GM10266 (cell line): Measurements from ENCODE around the gene KCNIP4.

Experiments
- DNase-seq: peaks from one replicate; pipeline ENCODE4 v3.0.0; 2012; ENCODE audit errors: extremely low spot score
- CTCF ChIP-seq: IDR thresholded peaks from 2 replicates; pipeline ENCODE4 v1.5.1; 2012; ENCODE audit warnings: mild to moderate bottlenecking, low read depth; ENCODE audit not compliant: control insufficient read depth, insufficient read depth; ENCODE audit errors: missing control alignments

KCNIP4 gene

GRCh38 chr4:20700007-20700761 is 1248.4 kb downstream of the KCNIP4 start, which contains the start of gene PACRGL:
TSS of gene PACRGL (plus strand) at chr4:20700458. CDS start at chr4:20704482, 4,024 bp downstream.
- no peak for TF ChIP-seq CTCF
- DNase-seq, result peak; percentile 87

GRCh38 chr4:20698820-20699219 is 1249.8 kb downstream of the KCNIP4 start:
- no peak for TF ChIP-seq CTCF
- no peak for DNase-seq

- DNase-seq, result no peak
- no peak for TF ChIP-seq CTCF
Observed at GRCh38 chr4:20698382-20698781, 1250.2 kb downstream of the KCNIP4 start.

GRCh38 chr4:20696815-20697214 is 1251.8 kb downstream of the KCNIP4 start:
- DNase-seq, result no peak
- TF ChIP-seq CTCF, result no peak

- DNase-seq, result no peak
- no peak for TF ChIP-seq CTCF
Observed at GRCh38 chr4:20687864-20688263, 1260.7 kb downstream of the KCNIP4 start.

- DNase-seq, result peak; percentile 12
- TF ChIP-seq CTCF, result peak; percentile 44
Observed at GRCh38 chr4:20684852-20685763, 1263.5 kb downstream of the KCNIP4 start.
